Fibroblast of skin of abdomen (primary cell): ENCODE results near the gene TTC28.

ENCODE experiments used
- DNase-seq: peaks from one replicate; pipeline ENCODE4 v3.0.0-alpha.2; 2013

TTC28 gene

DNA sequence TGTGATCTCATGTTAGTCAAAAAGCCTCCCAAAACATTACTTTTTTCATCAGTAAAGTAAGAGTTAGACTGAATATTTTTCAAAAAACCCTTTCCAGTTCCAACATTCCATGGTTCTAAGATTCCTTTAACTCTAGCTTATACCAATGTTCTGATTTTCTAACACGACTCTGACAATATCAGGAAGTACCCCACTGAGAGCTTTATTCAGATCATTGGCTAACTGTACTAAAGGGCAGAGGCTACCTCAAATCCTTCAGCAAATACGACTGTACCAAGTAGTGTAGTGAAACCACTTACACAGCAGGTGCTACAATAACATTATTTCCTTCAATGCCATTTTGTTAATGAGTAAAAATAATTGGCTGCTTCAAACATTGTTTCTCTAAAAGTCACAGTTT is 547.2 kb downstream of the TTC28 start:
- DNase-seq = no peak

DNA sequence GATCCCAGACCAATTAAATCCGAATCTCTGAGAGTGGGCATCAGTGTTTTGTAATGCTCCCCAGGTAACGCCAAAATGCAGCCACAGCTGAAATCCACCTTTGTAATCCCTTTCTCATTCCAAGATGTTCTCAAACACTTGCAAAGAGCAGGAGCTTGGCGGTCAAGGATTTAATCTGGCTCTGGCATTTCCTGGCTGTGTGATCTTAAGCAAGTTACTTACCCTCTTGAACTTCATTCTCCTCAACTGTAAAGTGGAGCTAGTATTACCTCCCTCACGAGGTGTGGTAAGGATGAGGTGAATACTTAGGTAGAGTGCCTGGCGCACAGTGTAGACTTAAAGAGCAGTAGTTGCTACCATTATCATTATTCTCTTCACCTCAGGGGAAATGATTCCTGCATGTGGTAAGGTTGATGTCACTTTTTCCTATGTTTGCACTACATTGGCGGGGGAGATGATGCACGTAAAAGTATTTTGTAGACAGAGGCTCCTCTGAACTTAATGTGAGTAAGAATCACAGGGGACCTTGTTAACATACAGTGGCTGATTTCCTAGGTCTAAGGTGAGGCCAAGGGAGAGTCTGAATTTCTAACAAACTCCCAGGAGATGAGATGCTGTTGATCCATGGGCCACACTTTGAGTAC is 550.2 kb downstream of the TTC28 start:
- no peak for DNase-seq

DNA sequence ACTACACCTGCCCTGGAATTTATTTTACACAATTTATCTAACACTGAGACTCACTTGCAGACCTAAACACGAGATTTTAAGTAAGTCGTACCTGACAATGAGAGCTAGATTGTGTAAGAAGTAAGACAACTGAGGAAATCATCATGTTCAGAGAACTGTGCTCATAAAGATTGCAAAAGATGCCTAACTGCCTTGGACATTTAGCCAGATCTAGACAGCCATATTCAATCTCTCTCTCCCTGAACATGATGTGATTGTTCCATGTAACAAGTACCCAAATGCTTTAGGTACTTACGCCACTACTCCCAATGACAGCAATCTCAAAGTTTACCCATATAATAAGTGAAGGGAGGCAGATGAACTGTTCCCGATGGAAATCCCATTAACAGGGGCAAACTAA is 550.8 kb downstream of the TTC28 start:
- no peak for DNase-seq

DNA sequence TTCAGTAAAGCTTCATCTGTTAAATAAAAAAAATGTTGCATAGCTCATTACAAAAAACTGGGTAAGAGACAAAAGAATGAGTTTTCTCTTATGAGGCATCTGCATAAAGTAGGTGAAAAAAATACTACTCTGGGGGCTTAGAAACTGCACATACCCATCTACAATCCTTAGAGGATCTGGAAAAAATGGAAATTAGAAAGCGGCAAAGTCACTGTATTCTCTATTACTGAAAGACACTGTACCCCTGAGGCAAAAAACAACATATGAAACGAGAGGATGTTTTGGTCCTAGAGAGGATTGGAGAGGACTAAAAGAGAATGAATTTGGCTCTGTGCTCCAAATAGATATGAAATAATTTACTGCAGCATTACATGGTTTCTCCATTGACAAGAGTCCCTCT is 553.8 kb downstream of the TTC28 start:
- DNase-seq = no peak

DNA sequence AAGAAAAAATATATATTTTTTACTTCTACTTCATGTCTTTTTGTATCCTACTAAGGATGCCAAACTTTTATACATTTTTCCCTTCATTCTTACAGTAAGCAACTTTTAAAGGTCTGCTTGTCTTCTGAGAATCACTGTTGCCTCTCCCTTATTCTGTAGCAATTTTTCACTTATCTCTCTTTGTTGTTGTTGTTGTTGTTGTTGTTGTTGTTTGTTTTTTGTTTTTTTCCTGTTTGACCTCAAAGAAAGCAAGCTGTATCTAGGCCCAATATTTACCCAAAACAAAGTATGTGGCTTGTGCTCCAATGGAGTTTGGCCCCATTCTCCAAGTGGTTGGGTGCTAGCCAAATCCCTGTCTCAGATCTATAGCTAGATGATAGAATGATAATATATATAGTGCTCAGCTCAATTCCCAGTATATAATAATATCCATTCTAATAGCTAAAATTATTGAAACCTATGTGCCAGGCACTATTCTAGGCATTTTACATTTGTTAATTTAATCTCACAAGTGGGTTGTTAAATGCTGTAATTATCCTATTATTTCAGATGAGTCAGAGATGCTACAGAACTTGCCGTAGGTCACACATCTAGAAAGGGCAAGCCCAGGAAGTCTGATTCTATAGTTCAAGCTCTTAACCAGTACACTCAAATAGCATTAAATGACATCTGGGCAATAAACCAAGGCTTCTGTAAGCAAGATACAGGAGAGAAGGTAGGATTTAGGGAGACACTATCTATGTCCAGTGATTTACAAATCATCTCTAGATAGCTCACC is 555.5 kb downstream of the TTC28 start:
- DNase-seq = no peak

DNA sequence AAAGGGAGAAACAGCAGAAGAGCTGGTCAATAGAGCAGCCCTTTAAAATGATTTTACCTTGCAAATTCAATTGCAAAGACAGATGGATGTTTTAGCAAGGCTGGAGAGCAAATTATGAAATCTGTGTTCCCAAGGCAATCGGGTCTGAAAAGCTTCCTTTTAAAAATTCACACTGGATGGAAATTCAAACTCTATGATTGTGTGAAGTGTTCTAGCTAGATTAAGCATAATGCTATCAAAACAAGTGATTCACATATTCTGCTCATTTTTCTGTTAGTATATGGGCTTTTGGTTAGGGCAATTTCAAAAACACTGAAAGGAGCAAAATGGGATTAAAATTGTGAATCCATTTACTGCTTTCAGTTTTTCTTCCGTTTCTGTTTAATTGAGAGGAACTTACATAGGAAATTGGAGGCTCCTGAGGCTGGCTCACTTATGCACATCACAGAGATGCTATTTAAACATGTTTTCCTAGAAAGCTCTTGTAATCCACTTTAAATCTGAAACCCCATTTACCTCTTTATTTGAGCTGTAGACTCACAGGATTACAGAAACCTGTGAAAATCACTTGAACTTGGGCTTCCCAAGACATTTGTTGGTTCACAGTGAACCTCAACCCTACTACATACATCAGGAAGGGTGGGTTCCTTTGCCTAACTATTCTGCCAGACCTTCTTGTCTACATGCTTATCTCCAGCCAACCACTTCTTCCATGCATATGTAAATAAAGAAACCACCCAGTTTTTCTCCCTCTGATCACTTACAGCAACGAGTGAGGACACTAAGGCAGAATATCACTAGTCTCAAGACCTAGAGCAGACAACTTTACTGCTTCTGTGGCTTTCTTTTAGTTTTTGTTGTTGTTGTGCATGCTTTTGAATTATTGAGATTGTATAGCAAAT is 558.7 kb downstream of the TTC28 start:
- DNase-seq = no peak

DNA sequence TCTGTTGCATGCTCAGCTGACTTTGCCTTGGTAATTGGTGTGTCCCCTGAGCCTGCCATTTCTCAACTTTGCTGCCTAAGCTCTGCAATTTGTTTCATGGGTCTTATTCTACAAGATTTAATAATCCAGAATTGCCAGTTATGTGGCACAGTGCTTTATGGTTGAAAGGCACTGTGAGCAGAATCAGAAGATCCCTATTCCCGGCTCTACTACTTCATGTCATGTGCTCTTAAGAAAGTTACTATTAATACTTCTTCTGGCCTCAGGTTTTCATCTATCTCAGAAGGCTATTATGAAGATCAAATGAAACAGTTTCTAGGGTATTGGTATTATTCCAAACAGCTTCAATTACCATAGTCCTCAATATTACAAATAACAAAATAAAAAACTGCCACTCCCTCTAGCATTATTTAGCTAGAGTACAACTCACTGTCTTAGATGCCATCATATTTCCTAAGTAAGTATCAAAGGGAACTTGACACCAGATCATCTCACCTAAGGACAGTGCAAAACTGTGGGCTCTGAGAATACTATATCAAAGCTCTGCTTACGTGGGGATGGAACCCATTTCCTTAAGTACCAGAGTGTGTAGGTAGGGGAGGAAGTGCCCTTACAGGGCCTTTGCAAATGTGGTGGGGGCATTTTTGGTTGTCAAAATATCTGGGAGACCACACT is 560.5 kb downstream of the TTC28 start:
- DNase-seq = no peak

DNA sequence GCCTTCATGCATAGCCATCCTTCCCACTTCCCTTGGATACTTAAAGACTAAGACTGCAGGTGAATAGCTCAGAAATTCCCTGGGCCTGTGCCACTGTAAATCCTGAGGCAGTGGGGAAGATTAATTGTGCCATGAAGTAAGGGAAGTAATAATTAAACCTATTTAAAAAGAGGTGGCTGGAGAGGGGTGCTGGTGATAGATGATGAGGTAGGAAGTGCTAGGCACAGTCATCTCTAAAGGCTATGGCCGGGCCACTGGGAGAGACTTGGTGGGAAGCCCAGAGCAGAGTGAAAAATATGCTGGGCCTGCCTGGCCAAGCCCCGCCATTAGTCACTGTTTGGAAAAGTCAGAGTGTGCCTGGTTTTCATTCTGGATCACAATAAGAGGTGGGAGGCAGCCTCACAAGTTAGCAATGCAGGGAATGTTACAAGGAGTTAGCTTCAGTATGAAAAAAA is 563.4 kb downstream of the TTC28 start:
- peak; percentile 97 for DNase-seq

DNA sequence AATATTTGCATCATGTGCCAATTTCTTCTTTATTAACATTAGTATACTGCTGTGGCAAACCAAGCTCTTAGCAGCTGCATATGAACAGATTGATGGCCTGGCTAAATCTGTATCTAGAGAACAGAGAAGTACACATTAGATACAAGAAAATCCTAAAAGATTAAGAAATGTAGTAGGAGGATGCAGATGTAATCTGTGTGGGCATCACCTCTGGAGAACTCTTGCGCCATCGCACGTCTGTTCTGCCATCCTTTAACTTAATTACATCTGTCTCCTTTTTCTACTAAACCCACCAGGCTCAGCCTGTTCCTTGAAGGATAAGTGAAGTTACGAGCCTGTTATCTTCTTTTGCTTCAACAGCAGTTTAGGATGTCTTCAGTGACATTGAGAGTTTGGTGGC is 564.2 kb downstream of the TTC28 start:
- no peak for DNase-seq

DNA sequence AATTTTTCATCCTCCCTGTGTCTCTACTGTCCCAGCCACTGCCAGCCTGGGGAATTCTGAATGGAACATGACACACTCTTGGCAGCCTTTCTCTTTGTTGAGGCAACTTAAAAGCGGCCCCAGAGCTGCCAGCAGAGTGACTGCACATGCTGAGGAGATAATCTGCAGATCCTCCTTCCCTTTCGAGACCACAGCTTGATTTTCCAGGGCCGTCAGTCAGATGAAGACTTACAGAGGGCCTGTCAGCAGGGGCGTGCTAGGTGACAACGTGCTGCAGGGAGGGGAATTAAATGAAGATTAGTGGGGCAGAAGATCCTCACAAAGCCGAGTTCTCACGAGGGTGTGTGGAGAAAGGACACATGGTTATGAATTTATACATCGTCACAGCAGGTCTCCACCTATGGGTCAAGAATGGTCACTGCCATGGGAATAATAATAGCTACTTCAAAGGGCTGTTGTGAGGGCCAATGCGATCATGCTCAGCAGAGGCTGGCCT is 567.0 kb downstream of the TTC28 start:
- peak; percentile 50 for DNase-seq

DNA sequence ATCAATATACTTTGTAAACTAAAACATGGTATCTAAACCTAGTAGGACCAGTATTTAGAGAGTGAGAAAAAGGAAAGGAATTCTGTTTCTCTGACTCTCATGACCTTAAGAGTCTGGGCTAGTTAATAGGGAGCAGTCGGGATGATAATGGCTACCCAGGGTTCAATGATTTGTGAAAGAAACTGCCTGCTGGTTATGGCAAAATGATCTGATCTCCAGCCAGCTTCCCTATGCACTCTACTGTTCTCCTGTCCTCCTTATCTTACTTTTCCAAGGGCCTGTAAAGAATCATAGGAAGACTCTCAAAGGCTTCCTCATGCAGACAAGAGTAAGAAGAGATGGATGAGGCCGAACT is 567.5 kb downstream of the TTC28 start:
- no peak for DNase-seq

DNA sequence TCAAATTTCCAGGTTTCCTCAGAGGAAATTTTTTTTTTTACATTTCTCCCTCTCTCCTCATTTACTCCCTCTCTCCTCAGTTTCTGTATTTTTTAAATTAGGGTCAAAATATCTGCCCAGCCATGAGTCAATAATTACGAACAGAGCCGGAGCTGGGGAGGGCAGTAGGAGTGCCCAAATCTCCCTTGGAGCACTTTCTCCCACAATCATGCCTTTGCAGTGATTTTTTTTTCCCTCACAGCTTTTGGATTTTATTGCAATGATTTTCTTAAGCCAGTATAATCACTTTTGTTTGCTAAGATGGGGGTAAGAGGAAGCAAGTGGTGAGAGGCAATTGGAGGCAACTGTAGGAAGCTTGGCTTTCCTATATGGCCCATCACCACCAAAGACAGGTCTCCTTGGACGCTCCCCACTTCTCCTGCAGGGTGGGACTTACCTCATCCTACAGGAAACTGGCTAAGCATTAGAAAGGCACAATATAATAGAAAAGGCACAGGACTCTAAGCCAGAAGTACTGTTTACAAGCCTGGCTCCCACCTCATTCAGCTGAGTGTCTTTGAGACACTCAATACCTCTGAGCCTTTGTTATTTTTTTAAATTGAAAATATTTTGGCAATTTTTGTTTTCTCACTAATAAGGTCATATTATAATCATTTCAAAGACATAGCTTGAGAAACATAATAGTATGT is 568.0 kb downstream of the TTC28 start:
- no peak for DNase-seq

DNA sequence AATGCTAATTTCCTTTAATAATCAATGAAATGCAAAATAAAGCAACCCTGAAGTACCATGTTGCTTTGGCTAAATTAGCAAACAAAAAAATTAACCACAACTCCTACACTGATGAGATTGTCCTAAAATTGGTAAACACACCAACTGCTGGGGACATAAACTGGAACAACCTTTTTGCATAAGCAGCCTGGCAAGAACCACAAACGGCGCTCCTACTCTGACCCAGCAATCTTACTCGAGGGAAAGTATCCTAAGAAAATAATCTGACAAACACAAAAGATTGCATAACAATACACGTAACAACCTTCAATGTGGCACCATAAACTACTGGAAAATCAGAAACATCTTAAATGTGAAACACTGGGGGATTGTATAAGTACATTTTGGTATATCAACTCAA is 570.8 kb downstream of the TTC28 start:
- DNase-seq = no peak

DNA sequence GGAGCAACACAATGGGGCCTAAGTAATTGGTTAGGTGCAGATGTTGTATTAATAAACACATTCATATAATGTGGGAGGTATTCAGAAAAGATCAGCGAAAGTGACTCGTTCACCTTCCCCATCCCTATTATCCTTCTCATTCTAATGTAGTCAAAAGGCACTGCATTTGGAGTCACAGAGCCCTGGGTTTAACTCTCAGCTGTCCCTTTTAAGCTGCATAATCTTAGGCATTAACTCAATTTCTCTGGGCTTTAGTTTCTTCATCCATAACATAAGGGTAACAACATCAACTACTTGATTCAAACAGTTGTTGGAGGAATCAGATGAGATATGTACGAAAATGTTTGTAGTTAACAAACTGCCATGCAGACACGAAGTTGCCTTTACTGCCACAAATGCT is 573.0 kb downstream of the TTC28 start:
- no peak for DNase-seq

DNA sequence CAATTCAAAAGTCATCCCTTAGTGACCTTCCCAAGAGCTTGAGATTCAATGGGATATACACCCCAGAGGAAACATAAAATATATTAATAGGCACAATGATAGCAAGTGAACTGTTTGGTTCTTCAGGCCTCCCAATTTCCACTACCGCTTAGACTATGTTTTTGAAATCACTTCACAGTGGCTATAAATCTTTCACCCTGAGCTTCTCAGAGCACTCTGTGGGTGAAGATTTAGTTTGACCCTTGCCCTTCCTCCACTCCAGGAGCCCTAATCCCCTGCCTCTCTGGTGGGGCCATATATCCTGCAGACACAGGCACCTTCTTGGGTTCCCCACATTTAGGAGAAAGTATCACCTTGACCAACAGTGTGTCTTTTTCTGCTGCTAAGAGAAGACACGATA is 573.7 kb downstream of the TTC28 start:
- no peak for DNase-seq

DNA sequence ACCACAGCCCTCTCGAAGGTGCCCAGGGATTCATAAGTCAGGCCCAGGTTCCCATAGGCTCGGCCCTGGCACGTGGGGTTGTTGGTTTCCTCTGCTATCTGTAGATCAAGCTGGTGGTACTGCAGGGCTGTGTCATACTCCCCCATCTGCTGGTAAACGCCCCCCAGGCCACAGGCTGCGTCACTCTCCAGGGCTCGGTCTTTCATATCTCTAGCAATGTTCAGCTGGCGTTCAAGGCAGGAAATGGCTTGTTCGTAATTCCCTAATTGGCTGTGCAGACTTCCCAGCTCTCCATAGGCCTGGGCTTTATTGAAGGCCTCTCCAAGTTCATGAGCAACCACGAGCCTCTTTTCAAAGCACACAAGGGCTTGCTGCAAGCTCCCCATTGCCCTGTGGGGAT is 574.2 kb downstream of the TTC28 start:
- no peak for DNase-seq

DNA sequence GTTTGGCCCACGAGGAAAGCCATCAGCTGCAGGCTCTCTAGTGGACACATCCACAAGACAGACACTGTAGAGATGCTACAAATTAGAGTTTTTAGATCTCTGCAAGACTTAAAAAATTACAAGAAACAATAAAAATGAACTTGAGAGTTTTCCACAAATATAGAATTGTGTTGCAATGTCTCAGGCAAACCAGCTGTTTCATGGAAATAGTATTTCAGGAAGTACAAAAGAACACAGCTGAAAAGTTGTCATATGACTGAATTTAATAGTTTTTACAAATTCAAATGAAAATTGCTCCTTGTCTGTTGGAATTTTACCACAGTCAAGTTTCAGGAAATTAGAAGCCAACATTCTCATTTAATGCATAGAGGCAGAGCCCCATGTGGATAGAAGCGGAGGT is 576.0 kb downstream of the TTC28 start:
- DNase-seq = no peak

DNA sequence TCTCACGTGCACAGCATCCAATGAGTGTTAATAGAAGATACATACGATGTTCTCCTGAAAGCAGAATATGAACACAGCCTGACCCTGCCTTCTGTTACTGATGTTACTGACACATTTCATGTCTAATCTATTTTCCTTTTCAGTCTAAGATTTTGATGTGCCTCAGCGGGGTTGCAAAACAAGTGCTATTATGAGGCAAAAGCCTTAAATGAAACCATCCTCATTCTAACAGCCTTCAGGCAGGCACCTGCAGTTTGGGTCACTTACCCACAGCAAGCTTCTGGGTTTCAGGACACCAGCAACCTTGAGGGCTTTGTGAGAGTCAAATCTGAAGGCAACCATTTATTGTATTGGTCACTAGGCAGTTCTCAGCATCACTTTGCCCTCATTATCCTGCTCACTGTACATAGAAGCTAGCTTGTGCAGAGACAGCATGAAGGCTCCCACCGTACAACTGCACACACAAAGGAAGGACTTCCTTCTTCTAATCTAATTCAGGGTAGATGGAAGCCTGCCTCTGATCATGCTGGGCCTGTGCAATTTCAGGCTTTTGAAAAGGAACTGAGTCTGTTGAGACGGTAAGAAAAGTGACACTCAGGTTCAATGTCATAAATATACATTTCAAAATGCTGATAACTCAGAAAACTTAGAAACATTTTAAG is 577.4 kb downstream of the TTC28 start:
- no peak for DNase-seq

DNA sequence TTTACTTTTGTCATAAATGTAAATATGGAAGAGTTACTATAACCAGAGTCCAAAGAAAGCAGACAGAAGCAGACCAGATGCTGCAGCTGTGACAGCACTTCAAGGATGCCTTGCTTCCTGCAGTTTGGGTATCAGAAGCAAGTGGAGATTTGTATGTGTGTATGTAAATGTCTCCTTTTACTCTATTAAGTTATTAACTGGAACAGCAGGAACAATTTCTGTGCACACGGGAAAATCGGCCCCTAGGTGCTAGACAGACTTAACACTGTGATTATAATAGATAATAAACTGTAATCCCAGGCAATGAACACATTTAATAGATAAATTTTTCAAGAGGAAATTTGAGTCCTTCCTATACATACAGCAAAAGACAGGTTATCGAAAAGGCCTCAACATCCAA is 582.0 kb downstream of the TTC28 start:
- no peak for DNase-seq

DNA sequence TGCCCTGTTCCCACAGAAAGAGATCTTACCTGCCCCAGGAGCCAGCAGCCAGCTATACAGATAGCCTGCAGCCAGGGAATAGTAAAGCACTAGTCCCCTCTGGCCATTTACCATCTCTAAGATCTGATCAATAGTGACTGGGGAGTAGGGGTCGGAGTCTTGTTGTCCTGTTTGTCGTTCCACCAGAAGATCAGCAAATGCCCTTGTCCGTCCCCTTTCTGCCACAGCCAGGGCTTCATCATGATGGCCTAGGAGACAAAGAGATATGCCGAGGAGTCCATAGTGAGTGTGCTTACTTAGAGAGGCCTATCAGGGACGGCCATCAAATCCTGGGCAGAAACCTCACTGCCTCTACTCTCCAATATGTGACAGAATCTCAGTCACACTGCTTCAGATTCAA is 583.5 kb downstream of the TTC28 start:
- DNase-seq = no peak

DNA sequence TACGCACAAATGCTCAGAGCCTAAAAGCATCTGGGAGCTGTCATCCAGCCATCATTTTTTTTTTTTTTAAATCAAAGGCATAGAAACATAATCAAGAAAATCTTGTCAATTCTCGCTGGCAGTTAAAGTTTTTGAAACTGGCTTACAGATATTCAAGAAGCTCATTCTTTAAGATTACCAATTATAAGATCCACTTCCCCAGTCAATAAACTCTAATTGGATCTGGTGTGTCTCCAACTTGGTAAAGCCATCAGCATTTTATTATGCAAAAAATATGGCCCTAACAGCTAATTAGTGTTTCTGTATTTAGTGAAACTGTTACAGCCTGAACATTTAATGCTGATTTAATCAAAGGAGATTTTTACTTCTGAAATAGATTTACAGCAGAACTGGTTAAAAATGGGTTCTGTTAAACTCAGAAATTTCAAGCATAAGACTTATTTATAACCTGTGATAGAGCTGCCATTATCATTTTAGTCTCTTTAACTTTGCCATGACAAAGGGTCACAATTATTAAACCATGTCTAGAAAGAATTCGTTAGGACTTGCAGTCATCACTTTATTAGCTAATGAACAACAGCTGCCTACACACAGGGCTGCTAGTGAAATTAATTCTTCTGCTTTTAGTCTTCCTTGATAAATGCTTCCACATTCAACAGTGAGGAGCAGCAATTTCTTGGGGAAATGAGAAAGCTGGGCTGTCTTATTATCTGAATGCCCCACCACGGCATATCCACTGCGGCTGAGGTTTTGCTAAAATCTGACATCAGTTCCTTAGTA is 584.1 kb downstream of the TTC28 start:
- peak; percentile 16 for DNase-seq
